ENCODE data around the gene GABRR1.

DNA sequence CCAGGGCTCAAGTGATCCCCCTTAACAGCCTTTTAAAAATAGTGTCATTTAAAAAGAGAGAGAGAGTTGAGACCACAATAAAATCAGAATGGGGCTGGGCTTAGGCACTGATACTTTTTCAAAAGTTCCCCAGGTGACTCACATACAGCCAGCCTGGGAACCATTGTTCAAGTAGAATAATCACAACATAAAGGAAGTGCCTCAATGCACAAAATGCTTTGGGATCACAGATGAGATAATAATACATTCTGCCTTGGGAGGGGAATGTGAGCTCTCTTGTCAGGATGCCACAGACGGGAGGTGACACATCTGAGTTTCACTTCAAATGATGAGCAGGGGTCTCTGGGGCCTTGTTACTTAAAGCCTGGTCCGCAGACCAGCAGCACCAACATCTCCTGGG is 34.0 kb upstream of the GABRR1 start:
- TF ChIP-seq EP300 (IDR thresholded peaks at IDR 0.05) (no peak), POLR2A (IDR thresholded peaks at IDR 0.05) (no peak), POLR2AphosphoS5 (IDR thresholded peaks at IDR 0.05) (no peak)
- TF ChIP-seq, protein P1, sequence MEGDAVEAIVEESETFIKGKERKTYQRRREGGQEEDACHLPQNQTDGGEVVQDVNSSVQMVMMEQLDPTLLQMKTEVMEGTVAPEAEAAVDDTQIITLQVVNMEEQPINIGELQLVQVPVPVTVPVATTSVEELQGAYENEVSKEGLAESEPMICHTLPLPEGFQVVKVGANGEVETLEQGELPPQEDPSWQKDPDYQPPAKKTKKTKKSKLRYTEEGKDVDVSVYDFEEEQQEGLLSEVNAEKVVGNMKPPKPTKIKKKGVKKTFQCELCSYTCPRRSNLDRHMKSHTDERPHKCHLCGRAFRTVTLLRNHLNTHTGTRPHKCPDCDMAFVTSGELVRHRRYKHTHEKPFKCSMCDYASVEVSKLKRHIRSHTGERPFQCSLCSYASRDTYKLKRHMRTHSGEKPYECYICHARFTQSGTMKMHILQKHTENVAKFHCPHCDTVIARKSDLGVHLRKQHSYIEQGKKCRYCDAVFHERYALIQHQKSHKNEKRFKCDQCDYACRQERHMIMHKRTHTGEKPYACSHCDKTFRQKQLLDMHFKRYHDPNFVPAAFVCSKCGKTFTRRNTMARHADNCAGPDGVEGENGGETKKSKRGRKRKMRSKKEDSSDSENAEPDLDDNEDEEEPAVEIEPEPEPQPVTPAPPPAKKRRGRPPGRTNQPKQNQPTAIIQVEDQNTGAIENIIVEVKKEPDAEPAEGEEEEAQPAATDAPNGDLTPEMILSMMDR (IDR thresholded peaks at IDR 0.05): no peak

Data from stomach (tissue), 4 donors.